HG02610 (cell line): Measurements from ENCODE around the gene ADAMTS14.

ENCODE experiments used
- ATAC-seq: cut with Tn5 transposase; IDR thresholded peaks from one replicate; pipeline ENCODE4 v1.9.1; 2021; ENCODE audit warnings: mild to moderate bottlenecking, moderate library complexity; ENCODE audit not compliant: unreplicated experiment

The ADAMTS14 gene

DNA sequence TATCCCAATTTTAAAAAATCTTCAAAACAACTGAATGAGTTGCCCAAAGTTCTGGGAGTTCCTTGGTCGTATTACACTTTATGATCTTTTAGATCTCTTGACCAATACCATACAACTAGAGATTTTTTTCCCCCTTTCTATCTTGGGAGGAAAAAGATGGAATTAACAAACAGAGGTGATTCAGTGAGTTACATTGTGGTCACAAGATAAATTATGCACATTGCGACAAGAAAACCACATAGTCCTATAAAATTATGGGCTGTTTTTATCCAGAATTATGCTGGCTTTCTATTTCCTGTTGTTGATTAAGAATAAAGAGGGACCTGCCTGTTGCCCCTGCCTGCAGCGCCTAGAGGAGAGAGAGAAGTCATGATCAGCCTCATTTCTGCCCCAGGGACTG, 135.2 kb downstream of the ADAMTS14 start:
- ATAC-seq, result no peak

DNA sequence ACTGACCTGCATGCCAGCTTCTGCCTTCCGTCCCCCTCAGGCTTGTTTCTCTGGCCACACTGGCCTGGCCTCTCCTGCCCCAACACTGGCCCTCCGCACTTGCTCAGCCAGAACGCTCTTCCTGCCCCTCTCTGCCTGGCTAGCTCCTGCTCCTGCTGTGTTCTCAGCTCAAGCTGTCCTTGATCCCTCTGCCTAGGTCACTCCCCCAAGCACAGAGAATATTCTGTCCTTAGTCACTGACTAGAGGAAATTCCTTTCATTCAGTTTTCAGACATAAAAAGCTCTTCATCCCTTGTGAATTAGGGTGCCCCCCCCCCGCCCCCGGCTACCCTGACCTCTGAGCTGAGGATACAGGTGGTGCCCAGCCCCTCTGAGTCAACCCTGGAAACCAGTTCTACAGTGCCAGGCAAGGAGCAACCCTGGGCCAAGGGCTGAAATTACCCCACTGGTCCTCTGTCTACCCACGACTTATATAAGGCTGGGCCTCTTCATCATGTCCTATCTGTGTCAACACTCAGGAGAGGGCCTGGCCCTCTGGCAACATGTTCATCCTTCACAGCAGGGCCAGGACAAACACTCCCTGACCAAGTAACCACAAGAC, 136.8 kb downstream of the ADAMTS14 start:
- ATAC-seq, result no peak

DNA sequence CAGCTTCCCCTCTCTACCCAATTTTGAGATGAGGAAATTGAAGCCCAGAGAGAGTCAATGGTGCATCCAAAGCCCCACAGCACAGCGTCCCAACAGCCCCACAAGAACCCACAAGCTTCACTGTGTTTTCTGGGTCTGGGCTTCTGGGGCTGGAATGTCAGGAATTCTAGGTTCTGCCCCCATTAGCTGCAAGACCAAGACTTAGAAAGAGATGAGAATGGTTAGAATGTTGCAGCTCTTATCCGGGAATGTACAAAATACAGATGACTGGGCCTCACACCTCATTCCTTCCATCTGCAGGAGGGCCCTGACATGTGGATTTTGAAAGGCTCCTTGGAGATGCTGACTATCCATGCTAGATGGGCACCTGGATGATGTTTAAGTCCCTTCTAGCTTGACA, 137.4 kb downstream of the ADAMTS14 start:
- no peak for ATAC-seq

DNA sequence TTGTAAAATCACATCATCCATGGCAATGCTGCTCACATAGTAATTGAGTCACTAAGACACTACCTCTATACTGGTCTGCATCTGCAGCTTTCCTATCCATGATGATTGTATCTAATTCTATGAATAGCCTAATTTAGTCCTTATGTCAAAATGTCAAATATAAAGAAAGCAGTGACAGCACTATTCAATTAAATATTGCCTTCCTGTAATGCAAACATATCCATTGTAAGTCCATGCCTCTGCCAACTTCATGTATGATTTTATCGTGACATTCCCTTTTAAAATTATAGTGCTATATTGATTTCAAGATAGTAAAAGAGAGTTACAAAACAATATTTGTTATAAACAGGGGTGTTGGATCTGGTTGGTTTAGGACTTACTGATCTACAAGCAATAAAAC, 138.7 kb downstream of the ADAMTS14 start:
- ATAC-seq, result no peak

DNA sequence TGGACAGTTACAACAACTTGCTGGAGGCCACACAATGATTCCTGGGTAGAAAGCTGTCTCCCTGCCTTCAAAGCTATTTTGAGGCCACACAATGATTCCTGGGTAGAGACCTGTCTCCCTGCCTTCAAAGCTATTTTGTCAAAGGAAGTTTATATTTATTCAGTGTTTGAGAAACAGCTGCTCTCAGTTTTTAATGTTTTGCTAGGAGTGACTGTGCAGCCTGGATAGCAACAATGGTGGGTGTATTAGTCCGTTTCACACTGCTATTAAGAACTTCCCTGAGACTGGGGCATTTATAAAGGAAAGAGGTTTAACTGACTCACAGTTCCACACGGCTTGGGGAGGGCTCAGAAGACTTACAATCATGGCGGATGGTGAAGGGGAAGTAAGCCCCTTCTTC, 139.6 kb downstream of the ADAMTS14 start:
- no peak for ATAC-seq
